Fibroblast of lung (primary cell): ENCODE measurements around the gene PDE11A. TPM values are rescaled to one million over a fixed set of nuclear protein-coding genes. Genes with fewer than 3 reads are reported as not detected.
"Not testable (repeated sequence)": the region's sequence is repeated elsewhere in the genome, so short reads cannot be mapped to it uniquely, and the experiment has no call there.

Experiments
- DNase-seq, 2 donors: peaks; one replicate each; pipeline versions ENCODE4 v3.0.0 to v3.0.0-alpha.2; 2010; ENCODE audit warnings: low read depth in 2 of 2
- H2AFZ ChIP-seq: 2 replicates; pipeline ENCODE4 v1.5.1; 2012; ENCODE audit warnings: low read length, control low read depth, inconsistent platforms
- H3K27ac ChIP-seq: 2 replicates; pipeline ENCODE4 v1.5.1; 2011; ENCODE audit warnings: low read length, control low read depth; ENCODE audit not compliant: insufficient read depth
- H3K27me3 ChIP-seq: 2 replicates; pipeline ENCODE4 v1.5.1; 2011; ENCODE audit warnings: mild to moderate bottlenecking, low read length; ENCODE audit not compliant: control insufficient read depth, insufficient read depth
- H3K36me3 ChIP-seq: 2 replicates; pipeline ENCODE4 v1.5.1; 2011; ENCODE audit warnings: low read length; ENCODE audit not compliant: control insufficient read depth, insufficient read depth
- H3K4me1 ChIP-seq: 2 replicates; pipeline ENCODE4 v1.5.1; 2011; ENCODE audit warnings: low read length; ENCODE audit not compliant: control insufficient read depth, insufficient read depth; ENCODE audit errors: extremely low read depth
- H3K4me2 ChIP-seq: 2 replicates; pipeline ENCODE4 v1.5.1; 2011; ENCODE audit warnings: low read length, control low read depth; ENCODE audit not compliant: insufficient read depth; ENCODE audit errors: extremely low read depth
- H3K4me3 ChIP-seq, 4 experiments: fragments of 200-600 bp in 1 of 4; sonication (generic) in 1 of 4; replicated peaks in 1 of 4; 2 replicates each; pipeline ENCODE4 v1.5.1; 2011 to 2016; ENCODE audit warnings: low read length in 4 of 4, low read depth in 3 of 4, mild to moderate bottlenecking in 3 of 4, control low read depth in 2 of 4, inconsistent platforms in 1 of 4, mixed read lengths in 1 of 4; ENCODE audit not compliant: insufficient read depth in 1 of 4; ENCODE audit errors: control extremely low read depth in 1 of 4
- H3K79me2 ChIP-seq: 2 replicates; pipeline ENCODE4 v1.5.1; 2012; ENCODE audit warnings: mild to moderate bottlenecking, low read length, inconsistent platforms; ENCODE audit not compliant: control insufficient read depth, insufficient read depth
- H3K9ac ChIP-seq: 2 replicates; pipeline ENCODE4 v1.5.1; 2011; ENCODE audit warnings: mild to moderate bottlenecking, low read length, control low read depth; ENCODE audit not compliant: insufficient read depth
- H3K9me3 ChIP-seq: 2 replicates; pipeline ENCODE4 v1.5.1; 2012; ENCODE audit warnings: low read depth, low read length; ENCODE audit not compliant: control insufficient read depth, insufficient read depth
- H4K20me1 ChIP-seq: 2 replicates; pipeline ENCODE4 v1.5.1; 2011; ENCODE audit warnings: low read length; ENCODE audit not compliant: control insufficient read depth, insufficient read depth; ENCODE audit errors: extremely low read depth
- EZH2 ChIP-seq: IDR thresholded peaks from 2 replicates; pipeline ENCODE4 v1.5.1; 2012; ENCODE audit warnings: low read length, control low read depth, mild to moderate bottlenecking; ENCODE audit errors: missing control alignments
- polyA plus RNA-seq, 2 donors: library from polyadenylated mRNA; depleted of rRNA in 1 of 2; stranded (reverse) in 1 of 2; unstranded in 1 of 2; fragments of >200 nt; gene quantifications; 2 replicates each; pipeline ENCODE4 v1.2.1, GENCODE V29; 2011 to 2012; ENCODE audit warnings: missing spikeins in 1 of 2
- total RNA-seq: library from RNA; depleted of rRNA; stranded (reverse); fragments of >200 nt; gene quantifications from 2 replicates; pipeline ENCODE4 v1.2.1, GENCODE V29; 2014
- TF ChIP-seq, protein P1 (sequence below), 2 donors: IDR thresholded peaks in 1 of 2; conservative IDR thresholded peaks in 1 of 2; 1 replicate in 1 of 2; 2 replicates in 1 of 2; pipeline ENCODE4 v1.5.1; 2011 to 2012; ENCODE audit warnings: low read length in 2 of 2, control low read depth in 1 of 2, inconsistent platforms in 1 of 2, low read depth in 1 of 2, mild to moderate bottlenecking in 1 of 2

PDE11A gene
- total and polyA plus RNA-seq, 2 donors (not counting 1 experiment from before 2014, with no cell fraction given), result 0.03 to 0.33 TPM

DNA sequence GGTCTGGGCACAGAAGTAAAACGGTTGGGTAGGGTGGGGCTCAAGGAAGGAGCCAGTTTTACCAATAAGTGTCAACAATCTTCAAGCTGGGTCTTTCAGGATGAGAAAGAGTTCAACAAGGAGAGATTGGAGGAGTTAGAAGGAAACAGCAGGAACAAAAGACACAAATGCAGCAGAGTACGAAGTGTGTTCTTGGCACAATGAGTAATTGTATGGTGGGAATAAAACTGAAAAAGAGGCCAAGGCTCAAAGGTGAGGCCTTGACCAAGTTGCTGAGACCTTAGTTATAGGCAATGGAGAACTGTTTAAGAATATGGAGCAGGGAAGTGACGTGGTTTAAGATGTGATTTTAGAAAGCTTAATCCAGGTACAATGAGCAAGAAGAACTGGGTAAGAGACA lies 230.3 kb downstream of the PDE11A start:
- Histone ChIP-seq H3K27me3 (no peaks in the 10 kb centered on the region), H4K20me1 (no peaks in the 10 kb centered on the region), H3K79me2 (no peaks in the 10 kb centered on the region), H3K27ac (no peak overlapping the region), H3K4me2 (no peak overlapping the region), H3K9me3 (no peaks in the 10 kb centered on the region), H3K4me3 (no peak overlapping the region), H2AFZ (no peak overlapping the region), H3K4me1 (no peaks in the 10 kb centered on the region), H3K9ac (no peak overlapping the region), H3K36me3 (no peaks in the 10 kb centered on the region)
- DNase-seq, result no peak
- TF ChIP-seq, protein P1, sequence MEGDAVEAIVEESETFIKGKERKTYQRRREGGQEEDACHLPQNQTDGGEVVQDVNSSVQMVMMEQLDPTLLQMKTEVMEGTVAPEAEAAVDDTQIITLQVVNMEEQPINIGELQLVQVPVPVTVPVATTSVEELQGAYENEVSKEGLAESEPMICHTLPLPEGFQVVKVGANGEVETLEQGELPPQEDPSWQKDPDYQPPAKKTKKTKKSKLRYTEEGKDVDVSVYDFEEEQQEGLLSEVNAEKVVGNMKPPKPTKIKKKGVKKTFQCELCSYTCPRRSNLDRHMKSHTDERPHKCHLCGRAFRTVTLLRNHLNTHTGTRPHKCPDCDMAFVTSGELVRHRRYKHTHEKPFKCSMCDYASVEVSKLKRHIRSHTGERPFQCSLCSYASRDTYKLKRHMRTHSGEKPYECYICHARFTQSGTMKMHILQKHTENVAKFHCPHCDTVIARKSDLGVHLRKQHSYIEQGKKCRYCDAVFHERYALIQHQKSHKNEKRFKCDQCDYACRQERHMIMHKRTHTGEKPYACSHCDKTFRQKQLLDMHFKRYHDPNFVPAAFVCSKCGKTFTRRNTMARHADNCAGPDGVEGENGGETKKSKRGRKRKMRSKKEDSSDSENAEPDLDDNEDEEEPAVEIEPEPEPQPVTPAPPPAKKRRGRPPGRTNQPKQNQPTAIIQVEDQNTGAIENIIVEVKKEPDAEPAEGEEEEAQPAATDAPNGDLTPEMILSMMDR (conservative IDR thresholded peaks at IDR 0.05 in 1 of 2, IDR thresholded peaks at IDR 0.05 in 1 of 2; ENCODE audit: low read depth in 1 of 2, low read length in 2 of 2), result no peak
- no peak for TF ChIP-seq EZH2

DNA sequence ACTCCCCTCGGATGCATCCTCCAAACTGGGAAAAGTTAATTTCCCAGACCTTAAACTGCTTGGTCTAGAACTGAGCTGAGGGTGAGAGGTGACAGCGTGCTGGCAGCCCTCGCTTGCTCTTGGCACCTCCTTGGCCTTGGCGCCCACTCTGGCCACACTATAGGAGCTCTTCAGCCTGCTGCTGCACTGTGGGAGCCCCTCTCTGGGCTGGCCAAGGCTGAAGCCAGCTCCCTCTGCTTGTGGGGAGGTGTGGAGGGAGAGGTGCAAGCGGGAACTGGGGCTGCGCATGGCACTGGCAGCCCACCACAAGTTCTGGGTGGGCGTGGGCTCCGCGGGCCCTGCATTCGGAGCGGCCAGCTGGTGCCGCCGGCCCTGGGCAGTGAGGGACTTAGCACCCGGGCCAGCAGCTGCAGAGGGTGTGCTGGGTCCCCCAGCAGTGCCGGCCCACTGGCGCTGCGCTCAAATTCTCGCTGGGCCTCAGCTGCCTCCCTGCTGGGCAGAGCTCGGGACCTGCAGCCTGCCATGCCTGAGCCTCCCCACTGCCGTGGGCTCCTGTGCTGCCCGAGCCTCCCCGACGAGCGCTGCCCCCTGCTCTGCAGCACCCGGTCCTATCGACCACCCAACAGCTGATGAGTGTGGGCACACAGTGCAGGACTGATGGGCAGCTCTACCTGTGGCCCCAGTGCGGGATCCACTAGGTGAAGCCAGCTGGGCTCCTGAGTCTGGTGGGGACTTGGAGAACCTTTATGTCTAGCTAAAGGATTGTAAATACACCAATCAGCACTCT lies 237.0 kb downstream of the PDE11A start:
- not testable (repeated sequence) for H3K36me3 ChIP-seq, H3K9me3 ChIP-seq, H2AFZ ChIP-seq, H3K4me1 ChIP-seq, H3K27ac ChIP-seq, H3K9ac ChIP-seq, H3K27me3 ChIP-seq, H3K4me3 ChIP-seq, DNase-seq, H4K20me1 ChIP-seq, H3K4me2 ChIP-seq, H3K79me2 ChIP-seq

DNA sequence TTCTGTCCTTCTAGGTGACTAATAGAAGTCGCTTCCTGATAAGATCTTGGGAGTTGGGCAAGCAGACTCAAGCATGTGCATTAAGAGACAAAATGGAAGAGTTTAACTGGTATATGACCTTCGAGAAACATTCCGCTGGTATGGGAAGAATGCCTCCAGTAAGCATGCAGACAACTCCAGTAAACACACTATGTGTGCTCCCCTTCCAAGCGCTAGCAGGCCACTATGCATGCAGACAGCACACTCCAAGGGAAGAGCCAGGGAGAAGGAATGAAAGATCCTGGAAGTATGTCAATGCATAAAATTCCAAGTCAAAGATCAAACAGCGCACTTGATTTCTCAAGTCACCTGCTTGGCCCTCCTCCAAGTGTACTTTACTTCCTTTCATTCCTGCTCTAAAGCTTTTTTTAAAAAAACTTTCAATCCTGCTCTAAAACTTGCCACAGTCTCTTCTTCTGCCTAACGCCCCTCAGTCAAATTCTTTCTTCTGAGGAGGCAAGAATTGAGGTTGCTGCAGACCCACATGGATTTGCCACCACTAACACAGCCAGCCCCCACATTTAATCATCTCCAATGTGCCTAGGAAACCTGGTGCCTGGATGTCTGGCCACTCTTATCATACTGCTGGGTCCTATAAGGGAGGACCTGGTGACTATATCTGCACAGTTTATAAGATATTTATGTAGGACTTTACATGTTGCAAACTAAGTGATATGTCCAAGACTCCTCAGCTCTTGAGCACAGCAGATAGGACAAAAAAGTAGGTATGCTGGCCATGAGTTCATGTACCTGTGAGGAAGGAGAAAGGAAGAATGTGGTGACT lies 239.8 kb downstream of the PDE11A start:
- no peak for DNase-seq
- TF ChIP-seq, protein P1 (conservative IDR thresholded peaks at IDR 0.05 in 1 of 2, IDR thresholded peaks at IDR 0.05 in 1 of 2; ENCODE audit: low read depth in 1 of 2, low read length in 2 of 2), result no peak
- no peak for TF ChIP-seq EZH2
- H3K36me3 ChIP-seq, result no peaks in the 10 kb centered on the region
- H3K27me3 ChIP-seq, result no peaks in the 10 kb centered on the region
- no peak overlapping the region for H3K4me2 ChIP-seq
- H3K27ac ChIP-seq, result no peak overlapping the region
- H3K4me3 ChIP-seq, result no peak overlapping the region
- no peaks in the 10 kb centered on the region for H3K9me3 ChIP-seq
- no peaks in the 10 kb centered on the region for H4K20me1 ChIP-seq
- no peaks in the 10 kb centered on the region for H3K79me2 ChIP-seq
- H2AFZ ChIP-seq, result no peak overlapping the region
- H3K9ac ChIP-seq, result no peak overlapping the region
- H3K4me1 ChIP-seq, result no peaks in the 10 kb centered on the region
